B cell (primary cell): ENCODE measurements around the gene PMPCA. TPM values are rescaled to one million over a fixed set of nuclear protein-coding genes. Genes with fewer than 3 reads are reported as not detected.
A peak's percentile ranks its signal among the peaks of the same experiment; 100 is the strongest.

Experiments
- ATAC-seq: fragments of 200-7000 bp; cut with Tn5 transposase; one replicate; pipeline ENCODE4 v1.10.0; 2021; ENCODE audit warnings: low read depth, mild to moderate bottlenecking, moderate number of reproducible peaks, moderate library complexity
- CTCF ChIA-PET: fragments of 350-600 bp; sonication (Branson Sonifier 250); formaldehyde crosslinking; loops from one replicate; lab custom pipeline; 2021; ENCODE audit warnings: antibody characterized with exemption, inconsistent platforms; lab: Charles Lee
- POLR2A ChIA-PET: fragments of 350-600 bp; sonication (Branson Sonifier 250); formaldehyde crosslinking; loops from one replicate; lab custom pipeline; 2021; ENCODE audit warnings: antibody characterized with exemption; lab: Charles Lee
- DNase-seq: peaks from one replicate; pipeline ENCODE4 v3.0.0; 2013
- H2AFZ ChIP-seq: 2 replicates; pipeline ENCODE4 v1.6.1; 2012; ENCODE audit warnings: mild to moderate bottlenecking, low read depth, low read length; ENCODE audit not compliant: insufficient read depth, poor library complexity, severe bottlenecking
- H3K27ac ChIP-seq, 2 donors: 1 replicate in 1 of 2; 2 replicates in 1 of 2; pipeline ENCODE4 v1.5.1; 2012 to 2013; ENCODE audit warnings: low read length in 2 of 2, mild to moderate bottlenecking in 2 of 2, moderate library complexity in 1 of 2
- H3K27me3 ChIP-seq, 4 experiments: fragments of 200-600 bp in 1 of 4; sonication (generic) in 1 of 4; replicated peaks in 1 of 4; 1 replicate in 2 of 4; 2 replicates in 2 of 4; pipeline versions ENCODE4 v1.6.1 to v1.7.0; 2013 to 2016; ENCODE audit warnings: low read length in 3 of 4, mild to moderate bottlenecking in 2 of 4, mixed read lengths in 1 of 4, moderate library complexity in 1 of 4; ENCODE audit not compliant: insufficient read depth in 4 of 4, control insufficient read depth in 3 of 4; ENCODE audit errors: control extremely low read depth in 1 of 4
- H3K36me3 ChIP-seq, 2 experiments: replicated peaks in 1 of 2; 1 replicate in 1 of 2; 2 replicates in 1 of 2; pipeline versions ENCODE4 v1.6.1 to v1.7.1; 2013; ENCODE audit warnings: low read length in 1 of 2; ENCODE audit not compliant: insufficient read depth in 2 of 2, control insufficient read depth in 1 of 2; ENCODE audit errors: control extremely low read depth in 1 of 2, extremely low read depth in 1 of 2
- H3K4me1 ChIP-seq, 2 donors: fragments of 200-600 bp in 1 of 2; sonication (generic) in 1 of 2; 1 replicate in 1 of 2; 2 replicates in 1 of 2; pipeline versions ENCODE4 v1.5.1 to v1.6.1; 2013 to 2017; ENCODE audit warnings: low read length in 2 of 2; ENCODE audit not compliant: control insufficient read depth in 2 of 2, insufficient read depth in 2 of 2
- H3K4me2 ChIP-seq: replicated peaks from 2 replicates; pipeline ENCODE3; 2012; ENCODE audit warnings: mild to moderate bottlenecking, low read depth, low read length; ENCODE audit not compliant: poor library complexity, severe bottlenecking
- H3K4me3 ChIP-seq, 5 experiments: fragments of 200-600 bp in 1 of 5; sonication (generic) in 1 of 5; 1 replicate in 3 of 5; 2 replicates in 2 of 5; pipeline versions ENCODE4 v1.5.1 to v1.7.0; 2011 to 2016; ENCODE audit warnings: low read length in 4 of 5, mild to moderate bottlenecking in 4 of 5, low read depth in 2 of 5, control low read depth in 1 of 5, moderate library complexity in 1 of 5; ENCODE audit not compliant: insufficient read depth in 1 of 5; ENCODE audit errors: control extremely low read depth in 1 of 5, extremely low read depth in 1 of 5
- H3K79me2 ChIP-seq: fragments of 200-600 bp; sonication (generic); one replicate; pipeline ENCODE4 v1.6.0; 2016; ENCODE audit warnings: low read length; ENCODE audit not compliant: control insufficient read depth, insufficient read depth
- H3K9ac ChIP-seq: fragments of 200-600 bp; sonication (generic); 2 replicates; pipeline ENCODE4 v1.6.1; 2017; ENCODE audit warnings: mild to moderate bottlenecking, low read length, moderate library complexity
- H3K9me3 ChIP-seq, 3 donors: one replicate each; pipeline versions ENCODE4 v1.6.1 to v1.7.1; 2013; ENCODE audit warnings: low read length in 2 of 3; ENCODE audit not compliant: control insufficient read depth in 2 of 3, insufficient read depth in 1 of 3; ENCODE audit errors: control extremely low read depth in 1 of 3
- H4K20me1 ChIP-seq: 2 replicates; pipeline ENCODE4 v1.6.0; 2012; ENCODE audit warnings: mild to moderate bottlenecking, low read length; ENCODE audit not compliant: insufficient read depth, control insufficient read depth, poor library complexity, severe bottlenecking
- H3K27ac Mint-ChIP-seq: one replicate; pipeline ENCODE4 v1.8.0; 2021; ENCODE audit warnings: mixed read lengths
- H3K27me3 Mint-ChIP-seq: one replicate; pipeline ENCODE4 v1.8.0; 2021; ENCODE audit warnings: mixed read lengths
- H3K4me1 Mint-ChIP-seq: one replicate; pipeline ENCODE4 v1.8.0; 2021; ENCODE audit warnings: mixed read lengths
- H3K4me3 Mint-ChIP-seq: one replicate; pipeline ENCODE4 v1.8.0; 2021; ENCODE audit warnings: mixed read lengths
- H3K9me3 Mint-ChIP-seq: one replicate; pipeline ENCODE4 v1.8.0; 2022; ENCODE audit warnings: mixed read lengths; ENCODE audit not compliant: insufficient read depth
- CTCF ChIP-seq: fragments of 200-600 bp; IDR thresholded peaks from one replicate; pipeline ENCODE4 v1.8.0; 2022; ENCODE audit warnings: antibody characterized with exemption, mild to moderate bottlenecking
- EZH2 ChIP-seq: IDR thresholded peaks from 2 replicates; pipeline ENCODE4 v1.6.1; 2012; ENCODE audit warnings: borderline replicate concordance, low read depth, mild to moderate bottlenecking, moderate library complexity, low read length; ENCODE audit not compliant: insufficient read depth, poor library complexity, severe bottlenecking
- WGBS: methylation state at CpG from one replicate; pipeline ENCODE4 v1.1.5; 2013; ENCODE audit warnings: missing lambda C conversion rate; ENCODE audit not compliant: insufficient coverage; 5-methylcytosine and 5-hydroxymethylcytosine counted together
- intact Hi-C: fragments of 100-400 bp; cut with micrococcal nuclease; formaldehyde crosslinking; loops from one replicate; pipeline ENCODE4 v1.10.0; 2022
- polyA plus RNA-seq: library from polyadenylated mRNA; depleted of rRNA; stranded (reverse); fragments of >200 nt; gene quantifications from 2 replicates; pipeline ENCODE4 v1.2.3, GENCODE V29; 2012
- total RNA-seq, 2 donors: library from RNA; stranded (reverse); fragments of 120-200 nt in 1 of 2; gene quantifications; 1 replicate in 1 of 2; 2 replicates in 1 of 2; pipeline versions ENCODE4 v1.2.3 to v1.2.4, GENCODE V29; 2013 to 2022

PMPCA gene
- total and polyA plus RNA-seq, 2 donors (not counting 1 experiment from before 2014, with no cell fraction given): 64.4 to 72.2 TPM

GRCh38 chr9:136457326-136457725 is 46.9 kb downstream of the PMPCA start:
- CTCF ChIA-PET: no interaction called here

GRCh38 chr9:136459425-136459824 is 49.0 kb downstream of the PMPCA start:
- Histone ChIP-seq H3K79me2 (peaks cover 38% of the 10 kb centered on the region), H3K36me3 (peaks cover 2 to 86% of the 10 kb centered on the region in 2 experiments), H3K27ac (no peak overlapping the region), H2AFZ (no peak overlapping the region), H3K9ac (no peak overlapping the region), H3K27me3 (no peaks in the 10 kb centered on the region), H3K4me1 (no peaks in the 10 kb centered on the region), H3K9me3 (no peaks in the 10 kb centered on the region), H4K20me1 (peaks cover 23% of the 10 kb centered on the region), H3K4me3 (no peak overlapping the region), H3K4me2 (no peak overlapping the region)
- CTCF ChIA-PET: no interaction called here
- Mint-ChIP-seq H3K9me3 (no peaks in the 10 kb centered on the region), H3K27ac (no peak overlapping the region), H3K4me3 (no peak overlapping the region), H3K4me1 (no peaks in the 10 kb centered on the region), H3K27me3 (no peaks in the 10 kb centered on the region)
- DNase-seq: no peak
- POLR2A ChIA-PET: no interaction called here
- TF ChIP-seq EZH2: no peak
- no peak for TF ChIP-seq CTCF
- intact Hi-C loops: no loop called here
- WGBS: 97% methylated on average over 28 of the region's 28 CpGs
- no peak for ATAC-seq

More at GRCh38 chr9:136457326-136457725, 46.9 kb downstream of the PMPCA start:
- Histone ChIP-seq H3K4me1 (no peaks in the 10 kb centered on the region), H3K9ac (no peak overlapping the region), H2AFZ (no peak overlapping the region), H3K79me2 (peaks cover 22% of the 10 kb centered on the region), H3K27me3 (no peaks in the 10 kb centered on the region), H3K4me2 (no peak overlapping the region), H3K9me3 (no peaks in the 10 kb centered on the region), H3K27ac (no peak overlapping the region), H4K20me1 (peaks cover 7% of the 10 kb centered on the region), H3K4me3 (no peak overlapping the region), H3K36me3 (peaks cover 0 to 80% of the 10 kb centered on the region in 2 experiments)
- ATAC-seq: no peak
- H3K27me3 Mint-ChIP-seq: no peaks in the 10 kb centered on the region
- H3K4me1 Mint-ChIP-seq: no peaks in the 10 kb centered on the region
- POLR2A ChIA-PET: no interaction called here
- intact Hi-C loops: no loop called here
- no peak overlapping the region for H3K4me3 Mint-ChIP-seq
- no peaks in the 10 kb centered on the region for H3K9me3 Mint-ChIP-seq
- 99% methylated on average over 24 of the region's 24 CpGs for WGBS
- DNase-seq: no peak
- no peak for TF ChIP-seq CTCF
- TF ChIP-seq EZH2: no peak
- H3K27ac Mint-ChIP-seq: peak overlapping the region; percentile 32
